ENCODE data around the gene LRRC8D. TPM values are rescaled to one million over a fixed set of nuclear protein-coding genes. Genes with fewer than 3 reads are reported as not detected.

LRRC8D gene
- total and polyA plus RNA-seq, 2 of the 4 experiments (the other 2 are of a cell fraction): 34.1 to 35.3 TPM

- H4K8ac ChIP-seq (ENCODE audit: low read depth in 2 of 2, low read length in 2 of 2): no peak overlapping the region
- peaks cover 8 to 14% of the 10 kb centered on the region in 2 experiments; a peak in 2 of 4 replicates for H3K79me1 ChIP-seq (ENCODE audit: low read depth in 1 of 2, low read length in 2 of 2)
- H3K4me1 ChIP-seq (ENCODE audit: control insufficient read depth, insufficient read depth, low read length): no peaks in the 10 kb centered on the region
- H3K9me1 ChIP-seq (ENCODE audit: insufficient read depth, low read length): 0 out of 2 replicates have a peak, but pooled peaks cover 3% of the 10 kb centered on the region
- no peak overlapping the region for H3K14ac ChIP-seq (replicated peaks; ENCODE audit: low read depth, low read length)
- H4K91ac ChIP-seq (ENCODE audit: insufficient read depth, low read depth, low read length): no peak overlapping the region
- no peaks in the 10 kb centered on the region for H4K20me1 ChIP-seq (ENCODE audit: insufficient read depth, low read length)
- ChIA-PET CTCF (no interaction called here), POLR2A (ENCODE audit: unreplicated experiment) (no interaction called here)
- H3K27me3 ChIP-seq (ENCODE audit: control insufficient read depth, insufficient read depth, low read length): no peaks in the 10 kb centered on the region
- no peak overlapping the region for H3K23ac ChIP-seq (ENCODE audit: low read depth, low read length)
- no peak overlapping the region for H2AFZ ChIP-seq (replicated peaks; ENCODE audit: low read length, poor library complexity)
- H2BK120ac ChIP-seq (ENCODE audit: low read depth, low read length): no peak overlapping the region
- 88% methylated on average over 2 of the region's 4 CpGs; no CpG with 5 or more reads in 1 of the 2 experiments for WGBS, 2 experiments (ENCODE audit: extremely low coverage in 2 of 2, insufficient read length in 1 of 2)
- no peak overlapping the region for H3K4me3 ChIP-seq (ENCODE audit: insufficient read depth, low read depth, low read length)
- no peak overlapping the region for H2AK9ac ChIP-seq (replicated peaks; ENCODE audit: low read depth, low read length, poor library complexity)
- H2BK15ac ChIP-seq (ENCODE audit: low read depth, low read length): no peak overlapping the region
- no TSS peak for BruUV-seq (replicated peaks)
- no peak overlapping the region for H4K5ac ChIP-seq (ENCODE audit: low read depth, low read length)
- no peak overlapping the region for H3K27ac ChIP-seq (ENCODE audit: insufficient read depth, low read length)
- H2BK20ac ChIP-seq (ENCODE audit: low read depth, low read length): no peak overlapping the region
- no peak overlapping the region for H3K18ac ChIP-seq (ENCODE audit: low read depth, low read length)
- ATAC-seq (ENCODE audit: low read depth): no peak
- no peak overlapping the region for H3K4me2 ChIP-seq (ENCODE audit: low read depth, low read length)
- H3K9me3 ChIP-seq (ENCODE audit: control insufficient read depth, insufficient read depth, low read length): no peaks in the 10 kb centered on the region
- no peak overlapping the region for H3K4ac ChIP-seq (ENCODE audit: low read depth, low read length)
- no peak for DNase-seq
- intact Hi-C loops (cut with micrococcal nuclease): no loop called here
- H2BK5ac ChIP-seq (ENCODE audit: low read depth, low read length, poor library complexity, severe bottlenecking): no peak overlapping the region
- TF ChIP-seq RCOR1 (IDR thresholded peaks at IDR 0.05; ENCODE audit: insufficient replicate concordance, low read length) (no peak), NFE2L2 (IDR thresholded peaks at IDR 0.05; ENCODE audit: low read depth, low read length) (no peak)
- in situ Hi-C loops (cut with MboI; ENCODE audit: low sequenced_read_pairs): no loop called here
- no peak overlapping the region for H3K9ac ChIP-seq (ENCODE audit: low read depth, low read length)
- dilution Hi-C loops (cut with HindIII; ENCODE audit: low sequenced_read_pairs, unreplicated experiment): no loop called here
- peaks cover 11% of the 10 kb centered on the region for H3K36me3 ChIP-seq (ENCODE audit: control insufficient read depth, insufficient read depth, low read length)
- no peak overlapping the region for H3K56ac ChIP-seq (ENCODE audit: extremely low read depth, insufficient read depth, low read length)
- no peak overlapping the region for H2AK5ac ChIP-seq (ENCODE audit: low read depth, low read length)
These were observed 111.1 kb downstream of the LRRC8D start for GRCh38 chr1:89931964-89932363.
